Activated CD8-positive, alpha-beta T cell treated with anti-CD3 and anti-CD28 coated beads for 36 hours (primary cell): Measurements from ENCODE around the gene TGFBR3L. TPM values are rescaled to one million over a fixed set of nuclear protein-coding genes. Genes with fewer than 3 reads are reported as not detected.
A peak's percentile ranks its signal among the peaks of the same experiment; 100 is the strongest.

Source experiments
- ATAC-seq: fragments of 200-7000 bp; cut with Tn5 transposase; one replicate; pipeline ENCODE4 v1.10.0; 2021; ENCODE audit warnings: mild to moderate bottlenecking, moderate library complexity
- CTCF ChIA-PET: fragments of 350-600 bp; sonication (Branson Sonifier 250); formaldehyde crosslinking; loops from one replicate; lab custom pipeline; 2021; ENCODE audit warnings: antibody characterized with exemption; lab: Charles Lee
- POLR2A ChIA-PET: fragments of 350-600 bp; sonication (Branson Sonifier 250); formaldehyde crosslinking; loops from one replicate; lab custom pipeline; 2021; ENCODE audit warnings: antibody characterized with exemption; lab: Charles Lee
- DNase-seq: peaks from one replicate; pipeline ENCODE4 v3.0.0-alpha.2; 2020
- H3K27ac Mint-ChIP-seq: one replicate; pipeline ENCODE4 v1.8.0; 2021; ENCODE audit warnings: mild to moderate bottlenecking, mixed read lengths
- H3K27me3 Mint-ChIP-seq: one replicate; pipeline ENCODE4 v1.8.0; 2021; ENCODE audit warnings: mixed read lengths
- H3K36me3 Mint-ChIP-seq: one replicate; pipeline ENCODE4 v1.8.0; 2021; ENCODE audit warnings: low read depth, mixed read lengths
- H3K4me1 Mint-ChIP-seq: one replicate; pipeline ENCODE4 v1.8.0; 2021; ENCODE audit warnings: low read depth, mixed read lengths
- H3K4me3 Mint-ChIP-seq: one replicate; pipeline ENCODE4 v1.8.0; 2021; ENCODE audit warnings: mild to moderate bottlenecking, moderate library complexity, mixed read lengths
- H3K9me3 Mint-ChIP-seq: one replicate; pipeline ENCODE4 v1.8.0; 2021; ENCODE audit warnings: mixed read lengths
- intact Hi-C: fragments of 100-400 bp; cut with micrococcal nuclease; formaldehyde crosslinking; loops from one replicate; pipeline ENCODE4 v1.10.0; 2022
- total RNA-seq, 2 experiments: library from RNA; stranded (reverse); gene quantifications; one replicate each; pipeline ENCODE4 v1.2.3, GENCODE V29; 2021
- TF ChIP-seq, protein P1 (sequence below): fragments of 200-600 bp; IDR thresholded peaks from one replicate; pipeline ENCODE4 v1.8.0; 2022; ENCODE audit warnings: antibody characterized with exemption, mild to moderate bottlenecking

Gene TGFBR3L
- total RNA-seq, 2 experiments from 2014 or later: 5.1 to 5.9 TPM

- intact Hi-C loops: no loop called here
- peak; percentile 14 for ATAC-seq
Measured at GRCh38 chr19:7870571-7871436, 43.8 kb upstream of the TGFBR3L start.

DNA sequence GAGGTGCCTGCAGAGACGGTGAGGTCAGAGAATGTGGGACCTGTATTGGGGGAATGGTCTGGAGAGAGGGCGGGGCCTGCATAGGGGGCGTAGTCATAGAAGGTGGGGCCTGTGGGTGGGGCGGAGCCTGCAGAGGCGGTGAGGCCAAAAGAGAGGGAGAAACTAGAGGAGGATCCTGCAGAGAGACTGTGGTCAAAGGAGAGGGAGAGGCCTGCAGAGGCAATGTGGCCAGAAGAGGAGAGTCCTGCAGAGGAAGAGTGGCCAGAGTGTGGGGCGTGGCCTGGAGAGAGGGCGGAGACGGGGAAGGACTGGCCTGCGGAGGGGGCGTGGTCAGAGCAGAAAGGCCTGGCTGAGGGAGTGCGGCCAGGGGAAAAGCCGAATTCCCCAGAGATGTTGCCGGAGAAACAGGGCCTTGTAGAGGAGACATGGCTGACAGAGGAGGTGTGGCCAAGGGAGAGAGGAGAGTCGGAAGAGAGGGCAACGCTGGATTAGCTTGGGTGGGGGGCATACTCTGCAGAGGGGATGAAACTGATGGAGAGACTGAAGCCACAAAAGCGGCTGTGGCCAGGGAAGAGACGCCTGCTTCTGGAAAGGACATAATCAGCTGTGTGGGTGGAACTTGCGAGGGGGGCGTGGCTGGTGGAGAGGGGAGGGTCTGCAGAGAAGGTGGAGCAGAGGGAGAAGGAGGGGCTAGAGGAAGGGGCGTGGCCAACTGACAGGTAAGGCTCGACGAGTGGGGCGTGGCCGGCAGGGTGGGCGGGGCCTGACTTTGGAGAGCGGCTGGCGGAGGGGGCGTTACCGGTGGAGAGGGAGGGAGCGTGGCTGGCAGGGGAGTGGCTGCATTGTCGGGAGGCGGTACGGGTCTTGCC is 43.0 kb upstream of the TGFBR3L start:
- Mint-ChIP-seq H3K27ac (no peak overlapping the region), H3K27me3 (peaks cover 32% of the 10 kb centered on the region), H3K4me1 (peaks cover 35% of the 10 kb centered on the region), H3K4me3 (peak overlapping the region; percentile 2), H3K36me3 (no peaks in the 10 kb centered on the region), H3K9me3 (no peaks in the 10 kb centered on the region)
- TF ChIP-seq, protein P1, sequence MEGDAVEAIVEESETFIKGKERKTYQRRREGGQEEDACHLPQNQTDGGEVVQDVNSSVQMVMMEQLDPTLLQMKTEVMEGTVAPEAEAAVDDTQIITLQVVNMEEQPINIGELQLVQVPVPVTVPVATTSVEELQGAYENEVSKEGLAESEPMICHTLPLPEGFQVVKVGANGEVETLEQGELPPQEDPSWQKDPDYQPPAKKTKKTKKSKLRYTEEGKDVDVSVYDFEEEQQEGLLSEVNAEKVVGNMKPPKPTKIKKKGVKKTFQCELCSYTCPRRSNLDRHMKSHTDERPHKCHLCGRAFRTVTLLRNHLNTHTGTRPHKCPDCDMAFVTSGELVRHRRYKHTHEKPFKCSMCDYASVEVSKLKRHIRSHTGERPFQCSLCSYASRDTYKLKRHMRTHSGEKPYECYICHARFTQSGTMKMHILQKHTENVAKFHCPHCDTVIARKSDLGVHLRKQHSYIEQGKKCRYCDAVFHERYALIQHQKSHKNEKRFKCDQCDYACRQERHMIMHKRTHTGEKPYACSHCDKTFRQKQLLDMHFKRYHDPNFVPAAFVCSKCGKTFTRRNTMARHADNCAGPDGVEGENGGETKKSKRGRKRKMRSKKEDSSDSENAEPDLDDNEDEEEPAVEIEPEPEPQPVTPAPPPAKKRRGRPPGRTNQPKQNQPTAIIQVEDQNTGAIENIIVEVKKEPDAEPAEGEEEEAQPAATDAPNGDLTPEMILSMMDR: no peak
- POLR2A ChIA-PET: interaction anchor here (0.9 to 1.7 kb wide), 2 partner anchors 13 to 72 kb away, joined by 3 to 6 read pairs; partner anchors contain the start of gene TIMM44
- CTCF ChIA-PET: no interaction called here
- intact Hi-C loops: no loop called here
- ATAC-seq (peak; percentile 24), DNase-seq (peak; percentile 97)

More at GRCh38 chr19:7870571-7871436, 43.8 kb upstream of the TGFBR3L start:
- H3K27me3 Mint-ChIP-seq: peaks cover 32% of the 10 kb centered on the region
- no peaks in the 10 kb centered on the region for H3K9me3 Mint-ChIP-seq
- POLR2A ChIA-PET: interaction anchor here (0.6 kb wide), 1 partner anchor 1202 kb away, joined by 3 read pairs; no protein-coding TSS in a partner anchor
- CTCF ChIA-PET: no interaction called here
- peaks cover 35% of the 10 kb centered on the region for H3K4me1 Mint-ChIP-seq
- TF ChIP-seq, protein P1: no peak
- H3K4me3 Mint-ChIP-seq: no peak overlapping the region
- no peak overlapping the region for H3K27ac Mint-ChIP-seq
- no peaks in the 10 kb centered on the region for H3K36me3 Mint-ChIP-seq
- DNase-seq: peak; percentile 82

GRCh38 chr19:7872306-7873204 is 42.1 kb upstream of the TGFBR3L start:
- Mint-ChIP-seq H3K36me3 (no peaks in the 10 kb centered on the region), H3K27ac (no peak overlapping the region), H3K9me3 (no peaks in the 10 kb centered on the region), H3K4me1 (peaks cover 35% of the 10 kb centered on the region), H3K4me3 (no peak overlapping the region), H3K27me3 (peaks cover 26% of the 10 kb centered on the region)
- intact Hi-C loops: no loop called here
- TF ChIP-seq, protein P1: no peak
- CTCF ChIA-PET: no interaction called here
- POLR2A ChIA-PET: interaction anchor here (0.9 to 1.7 kb wide), 2 partner anchors 14 to 71 kb away, joined by 3 to 6 read pairs; partner anchors contain the start of gene TIMM44
- ATAC-seq (no peak), DNase-seq (no peak)

DNA sequence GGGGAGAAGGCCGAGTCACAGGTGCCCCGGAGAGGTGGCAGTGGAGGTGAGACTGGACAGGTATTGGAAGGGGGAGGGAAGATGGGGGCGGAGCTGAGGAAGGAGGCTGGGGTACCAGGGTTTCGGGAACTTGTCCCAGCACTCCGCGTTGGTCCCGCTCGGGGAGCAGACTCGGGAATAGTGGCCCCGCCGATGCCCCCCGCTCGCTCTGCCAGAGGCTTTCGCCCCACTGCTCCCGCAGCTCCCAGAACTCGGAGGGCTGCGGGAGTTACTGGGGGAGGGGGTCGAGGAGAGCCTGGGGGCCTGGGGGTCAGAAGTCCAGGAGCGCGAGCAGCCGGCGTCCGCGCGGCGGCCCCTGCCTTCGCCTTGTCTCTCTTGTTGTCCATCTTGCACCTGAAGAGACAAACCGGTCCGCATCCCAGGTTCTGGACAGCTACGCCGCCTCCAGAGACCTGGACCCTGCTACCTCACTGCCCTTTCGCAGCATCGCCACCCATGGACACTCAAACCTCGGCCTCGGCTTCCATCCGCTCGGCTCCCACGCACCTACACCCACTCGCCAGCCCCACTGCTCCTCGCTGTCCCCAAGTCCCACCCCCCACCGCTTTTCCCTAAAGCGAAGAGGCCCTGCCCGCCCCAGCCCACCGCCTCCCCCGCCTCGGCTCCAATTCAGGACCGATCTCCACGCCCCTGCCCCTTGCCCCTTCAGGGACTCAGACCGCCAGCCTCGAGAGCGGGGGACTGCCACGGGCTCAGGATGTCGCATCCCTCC is 41.1 kb upstream of the TGFBR3L start:
- H3K9me3 Mint-ChIP-seq: no peaks in the 10 kb centered on the region
- peaks cover 32% of the 10 kb centered on the region for H3K4me1 Mint-ChIP-seq

More for the DNA sequence above, 41.1 kb upstream of the TGFBR3L start:
- POLR2A ChIA-PET: interaction anchor here (1.7 kb wide), 1 partner anchor 70 kb away, joined by 6 read pairs; the partner anchor contains the start of gene TIMM44
- TF ChIP-seq, protein P1: no peak
- H3K36me3 Mint-ChIP-seq: no peaks in the 10 kb centered on the region
- CTCF ChIA-PET: no interaction called here
- H3K4me3 Mint-ChIP-seq: peak overlapping the region; percentile 39
- intact Hi-C loops: no loop called here
- no peak overlapping the region for H3K27ac Mint-ChIP-seq
- DNase-seq: no peak
- ATAC-seq: no peak
- peaks cover 25% of the 10 kb centered on the region for H3K27me3 Mint-ChIP-seq
